ENCODE measurements around the gene IZUMO1.
A peak's percentile ranks its signal among the peaks of the same experiment; 100 is the strongest.

IZUMO1 gene

DNA sequence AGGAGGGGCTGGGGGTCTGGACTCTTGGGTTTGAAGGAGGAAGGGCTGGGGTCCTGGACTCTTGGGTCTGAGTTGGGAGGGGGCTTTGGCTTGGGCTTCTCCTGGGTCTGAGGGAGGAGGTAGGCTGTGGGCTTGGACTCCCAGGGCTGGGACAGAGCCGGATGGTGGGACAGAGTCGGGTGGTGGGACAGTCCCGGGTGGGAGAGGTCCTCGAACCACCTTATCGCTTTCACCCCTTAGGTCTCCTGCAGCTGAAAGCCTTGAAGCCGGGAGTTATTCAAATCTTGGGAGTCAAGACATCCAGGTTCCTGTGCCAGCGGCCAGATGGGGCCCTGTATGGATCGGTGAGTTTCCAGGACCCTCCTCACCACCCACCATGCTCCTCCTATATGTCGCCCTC lies 10.0 kb upstream of the IZUMO1 start:
- DNase-seq: no peak

DNA sequence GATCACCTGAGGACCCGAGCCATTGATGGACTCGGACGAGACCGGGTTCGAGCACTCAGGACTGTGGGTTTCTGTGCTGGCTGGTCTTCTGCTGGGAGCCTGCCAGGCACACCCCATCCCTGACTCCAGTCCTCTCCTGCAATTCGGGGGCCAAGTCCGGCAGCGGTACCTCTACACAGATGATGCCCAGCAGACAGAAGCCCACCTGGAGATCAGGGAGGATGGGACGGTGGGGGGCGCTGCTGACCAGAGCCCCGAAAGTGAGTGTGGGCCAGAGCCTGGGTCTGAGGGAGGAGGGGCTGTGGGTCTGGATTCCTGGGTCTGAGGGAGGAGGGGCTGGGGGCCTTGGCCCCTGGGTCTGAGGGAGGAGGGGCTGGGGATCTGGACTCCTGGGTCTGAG lies 9.5 kb upstream of the IZUMO1 start:
- no peak for DNase-seq

DNA sequence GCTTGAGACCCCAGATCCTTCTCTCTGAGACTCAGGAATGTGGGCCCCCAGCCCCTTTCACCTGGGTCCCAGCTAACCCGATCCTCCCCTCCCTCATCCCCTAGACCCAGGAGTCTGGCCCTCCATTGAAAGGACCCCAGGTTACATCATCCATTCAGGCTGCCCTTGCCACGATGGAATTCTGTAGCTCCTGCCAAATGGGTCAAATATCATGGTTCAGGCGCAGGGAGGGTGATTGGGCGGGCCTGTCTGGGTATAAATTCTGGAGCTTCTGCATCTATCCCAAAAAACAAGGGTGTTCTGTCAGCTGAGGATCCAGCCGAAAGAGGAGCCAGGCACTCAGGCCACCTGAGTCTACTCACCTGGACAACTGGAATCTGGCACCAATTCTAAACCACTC lies 9.1 kb upstream of the IZUMO1 start:
- no peak for DNase-seq

DNA sequence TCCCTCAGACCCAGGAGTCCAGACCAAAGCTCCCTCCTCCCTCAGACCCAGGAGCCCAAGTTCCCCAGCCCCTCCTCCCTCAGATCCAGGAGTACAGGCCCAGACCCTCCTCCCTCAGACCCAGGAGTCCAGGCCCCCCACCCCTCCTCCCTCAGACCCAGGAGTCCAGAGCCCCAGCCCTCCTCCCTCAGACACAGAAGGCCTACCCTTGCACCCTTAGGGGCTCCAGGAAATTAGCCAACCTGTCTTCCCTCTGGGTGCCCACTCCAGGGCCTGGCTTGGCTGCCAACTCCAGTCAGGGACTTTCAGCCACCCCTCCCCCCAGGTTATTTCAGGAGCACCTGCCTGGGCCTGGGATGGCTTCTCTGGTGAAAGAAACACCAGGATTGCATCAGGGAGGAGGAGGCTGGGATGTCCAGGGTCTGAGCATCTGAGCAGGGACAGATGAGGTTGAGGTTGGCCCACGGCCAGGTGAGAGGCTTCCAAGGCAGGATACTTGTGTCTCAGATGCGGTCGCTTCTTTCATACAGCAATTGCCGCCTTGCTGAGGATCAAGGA lies 8.5 kb upstream of the IZUMO1 start, which contains the start of gene FGF21:
FGF21 (plus strand) TSS at position 441 of the 558 bp plus-strand sequence. CDS start 713 bp downstream, outside the sequence.
- no peak for DNase-seq

DNA sequence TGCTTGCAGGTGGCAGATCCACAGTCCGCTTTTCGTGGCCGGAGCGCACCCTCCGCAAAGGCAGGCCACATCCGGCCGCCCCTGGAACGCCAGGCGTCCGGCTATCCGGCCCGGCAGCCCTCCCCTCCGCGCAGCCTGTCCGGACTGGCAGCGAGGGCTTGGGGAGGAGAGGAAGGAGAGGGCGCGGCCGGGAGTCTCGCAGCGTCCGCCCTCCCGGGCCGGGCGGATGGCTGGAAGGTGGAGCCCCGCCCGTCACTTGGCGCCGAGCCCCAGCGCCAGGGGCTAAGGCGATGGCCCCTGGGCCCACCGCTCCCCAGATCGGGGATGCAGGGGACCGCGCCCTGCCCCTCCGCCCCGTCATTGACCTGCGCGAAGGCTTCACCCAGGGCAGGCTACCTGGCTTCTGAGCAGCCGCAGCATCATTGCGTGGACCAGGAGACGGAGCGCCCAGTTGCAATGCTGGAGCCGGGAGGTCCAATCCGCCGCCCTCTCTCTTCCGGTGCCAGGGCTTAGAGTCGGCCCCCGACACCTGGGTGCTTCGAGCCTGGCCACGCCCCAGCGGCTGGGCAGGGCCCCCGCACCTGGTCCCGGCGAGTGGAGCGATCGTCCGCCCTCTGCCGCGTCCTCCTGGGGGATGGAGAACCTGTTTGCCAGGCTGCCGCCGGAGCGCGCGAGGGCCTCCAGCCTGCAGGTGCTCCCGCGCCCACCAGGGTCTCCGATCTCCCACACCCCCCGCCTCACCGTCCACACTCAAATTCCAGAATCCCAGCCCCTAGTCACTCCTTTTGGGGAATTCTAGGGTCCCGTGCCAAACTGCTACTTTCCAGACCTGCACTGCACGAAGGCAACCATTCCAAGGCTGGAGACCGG lies 6.0 kb upstream of the IZUMO1 start, which contains the start of gene FUT1:
FUT1 (minus strand) TSS at position 146 of the 870 bp plus-strand sequence. CDS start 1,360 bp downstream, outside the sequence.
- peak; percentile 56 for DNase-seq

DNA sequence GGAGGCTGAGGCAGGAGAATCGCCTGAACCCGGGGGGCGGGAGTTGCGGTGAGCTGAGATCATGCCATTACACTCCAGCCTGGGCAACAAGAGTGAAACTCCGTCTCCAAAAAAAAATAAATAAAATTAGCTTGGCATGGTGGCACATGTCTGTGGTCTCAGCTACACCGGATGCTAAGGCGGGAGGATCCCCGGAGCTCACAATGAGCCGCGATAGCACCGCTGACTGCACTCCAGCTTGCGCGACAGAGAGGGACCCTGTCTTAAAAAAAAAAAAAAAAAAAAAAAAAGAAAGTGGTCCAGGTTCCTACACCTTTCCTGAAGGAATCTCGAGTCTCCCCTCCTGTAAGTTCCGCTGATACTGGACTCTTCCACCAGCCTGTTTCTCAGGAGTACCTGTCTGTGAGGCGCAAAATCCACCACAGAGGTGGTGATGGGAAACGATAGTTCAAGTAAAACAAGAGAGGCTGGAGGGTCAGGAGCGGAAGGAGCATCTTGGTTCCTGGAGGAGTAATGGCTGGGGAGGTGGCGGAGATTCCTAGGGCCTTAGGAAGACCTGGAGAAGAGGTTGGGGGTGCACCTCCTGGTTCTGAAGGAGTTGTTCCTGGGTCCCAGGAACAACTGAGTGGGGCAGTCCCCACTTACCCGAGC lies 5.3 kb upstream of the IZUMO1 start:
- DNase-seq: no peak

DNA sequence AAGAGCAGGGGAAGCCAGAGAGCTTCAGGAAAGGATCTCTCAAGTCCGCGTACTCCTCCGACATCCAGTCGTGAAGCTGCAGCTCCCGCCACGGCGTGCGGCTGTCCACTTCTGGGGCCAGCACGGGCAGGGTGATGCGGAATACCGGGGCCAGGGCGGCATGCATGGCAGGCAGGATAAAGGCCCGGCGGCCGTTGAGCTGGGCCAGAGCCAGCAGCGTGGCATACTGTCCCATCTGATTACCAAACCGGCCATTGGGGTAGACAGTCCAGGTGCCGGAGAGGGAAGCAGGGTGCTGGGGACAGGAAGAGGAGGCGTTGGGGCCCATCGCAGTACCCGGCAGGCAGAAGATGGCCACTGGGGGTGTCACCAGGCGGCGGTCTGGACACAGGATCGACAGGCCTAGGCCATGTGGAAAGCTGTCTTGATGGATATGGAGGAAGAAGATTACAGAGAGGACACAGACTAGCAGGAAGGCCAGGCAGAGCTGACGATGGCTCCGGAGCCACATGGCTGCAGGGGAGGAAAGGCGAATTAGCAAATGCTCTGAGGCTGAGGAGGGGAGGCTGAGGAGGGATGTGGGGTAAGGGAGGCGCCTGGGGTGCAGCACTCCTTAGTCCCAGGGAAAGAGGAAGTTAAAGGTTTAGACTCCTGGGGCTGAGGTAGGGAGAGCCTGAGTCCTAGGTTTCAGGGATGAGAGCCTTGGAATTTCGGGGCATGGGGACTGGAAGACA lies 4.2 kb upstream of the IZUMO1 start:
- DNase-seq: peak; percentile 15

DNA sequence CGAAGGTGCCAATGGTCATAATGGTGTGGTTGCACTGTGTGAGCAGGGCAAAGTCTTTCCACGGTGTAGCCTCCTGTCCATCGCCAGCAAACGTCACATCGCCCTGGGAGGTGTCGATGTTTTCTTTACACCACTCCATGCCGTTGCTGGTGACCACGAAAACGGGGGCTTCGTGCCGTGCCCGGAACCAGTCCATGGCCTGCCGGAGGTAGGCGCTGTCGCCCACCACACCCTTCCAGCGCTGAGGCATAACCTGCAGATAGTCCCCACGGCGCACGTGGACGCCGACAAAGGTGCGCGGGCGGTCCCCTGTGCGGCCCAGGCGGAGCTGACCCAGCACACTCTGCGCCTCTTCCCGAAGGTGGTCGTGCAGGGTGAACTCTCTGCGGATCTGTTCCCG lies 3.6 kb upstream of the IZUMO1 start:
- no peak for DNase-seq

DNA sequence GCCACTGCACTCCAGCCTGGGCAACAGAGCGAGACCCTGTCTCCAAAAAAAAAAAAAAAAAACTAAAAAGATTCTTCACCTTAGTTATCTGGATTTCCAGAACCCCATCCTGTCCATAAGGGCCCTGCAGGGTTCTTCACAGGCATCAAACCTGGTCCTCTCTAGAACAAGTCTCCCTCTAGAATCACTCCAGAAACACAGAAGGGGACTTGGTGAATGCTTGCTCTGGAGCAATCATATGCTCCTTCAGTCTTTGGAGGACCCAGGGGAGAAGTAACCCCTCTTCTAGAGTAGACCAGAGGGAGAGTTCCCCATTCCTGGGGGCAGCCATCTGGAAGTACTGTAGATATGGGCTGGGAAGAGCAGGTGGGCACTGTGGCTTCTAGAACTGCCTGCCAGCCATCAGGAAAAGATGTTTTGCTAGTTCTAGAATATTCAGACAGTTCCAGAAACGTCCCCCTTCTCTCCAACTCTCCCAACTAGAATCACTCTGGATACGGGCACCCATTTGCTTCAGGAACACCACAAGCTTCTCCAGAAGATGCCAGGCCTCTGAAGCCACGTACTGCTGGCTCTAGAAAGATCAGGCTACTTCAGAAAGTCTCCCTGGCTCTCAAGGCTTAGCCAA lies 3.0 kb upstream of the IZUMO1 start:
- no peak for DNase-seq

DNA sequence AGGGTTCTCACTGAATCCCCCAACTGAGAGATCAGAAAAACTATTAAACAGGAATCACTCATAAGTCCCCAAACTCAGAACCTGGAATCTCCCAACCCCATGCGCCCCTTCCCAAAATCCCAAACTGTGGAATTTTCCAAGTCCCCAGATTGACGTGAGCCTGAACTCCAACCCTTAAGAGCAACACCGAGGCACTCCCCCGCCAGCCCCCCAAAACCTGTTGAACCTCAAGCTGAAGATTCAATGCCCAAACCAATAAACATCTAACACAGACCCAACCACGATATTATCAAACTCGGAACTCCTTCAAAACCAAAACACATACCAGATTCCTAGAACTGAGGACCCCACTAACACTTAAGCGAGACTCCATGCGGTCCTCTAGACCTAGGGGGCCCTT lies 599 bp downstream of the IZUMO1 start:
- peak; percentile 4 for DNase-seq

DNA sequence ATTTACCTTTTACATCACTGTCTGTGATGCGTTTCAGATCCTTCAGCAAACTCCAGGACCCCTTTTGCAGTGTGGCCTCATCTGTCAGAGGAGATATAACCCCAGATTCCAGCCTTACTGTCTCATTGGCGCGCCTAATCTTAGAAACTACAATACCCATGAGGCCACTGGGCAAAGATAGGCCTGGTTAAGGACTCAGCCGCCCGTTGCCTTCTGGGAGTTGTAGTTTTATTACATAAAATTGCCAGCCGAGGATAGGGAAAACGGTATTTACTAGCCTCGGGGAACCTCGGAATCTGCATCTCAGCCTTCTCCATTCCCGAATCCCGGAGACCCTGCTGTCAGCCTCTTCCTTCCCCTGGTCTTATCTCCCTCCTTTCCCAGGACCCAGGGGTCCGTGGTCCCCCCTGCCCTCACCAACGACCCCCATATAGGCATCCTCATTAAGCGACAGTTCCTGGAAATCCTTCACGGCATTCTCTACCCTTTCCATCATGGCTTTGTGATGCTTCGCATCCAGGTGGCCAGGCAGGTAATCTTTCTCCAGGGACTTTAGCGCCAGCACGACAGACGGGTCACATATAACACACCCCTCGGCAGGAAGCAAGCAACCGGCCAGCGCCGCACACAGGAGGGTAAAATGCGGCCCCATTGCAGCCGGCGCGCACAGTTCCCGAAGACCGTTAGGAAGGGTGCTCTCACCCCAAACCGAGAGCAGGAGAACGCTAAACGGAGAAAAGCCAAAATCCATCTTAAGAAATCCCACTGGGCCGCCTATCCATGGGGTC lies 1.3 kb downstream of the IZUMO1 start:
- DNase-seq: peak; percentile 58

DNA sequence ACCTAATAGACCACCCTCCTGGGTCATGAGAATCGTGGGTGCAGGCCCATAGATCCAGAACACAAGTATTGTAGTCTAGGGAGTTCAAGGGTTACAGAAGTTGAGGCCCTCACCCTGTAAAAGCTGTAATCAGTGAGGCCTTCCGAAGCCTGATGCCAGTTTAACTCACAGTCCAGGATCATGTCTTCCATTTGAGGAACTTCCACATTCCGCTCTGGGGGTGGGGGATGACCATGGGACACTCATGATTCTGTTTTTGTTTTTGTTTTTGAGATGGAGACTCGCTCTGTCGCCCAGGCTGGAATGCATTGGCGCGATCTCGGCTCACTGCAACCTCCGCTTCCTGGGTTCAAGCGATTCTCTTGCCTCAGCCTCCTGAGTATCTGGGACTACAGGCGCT lies 4.6 kb downstream of the IZUMO1 start:
- DNase-seq: no peak

DNA sequence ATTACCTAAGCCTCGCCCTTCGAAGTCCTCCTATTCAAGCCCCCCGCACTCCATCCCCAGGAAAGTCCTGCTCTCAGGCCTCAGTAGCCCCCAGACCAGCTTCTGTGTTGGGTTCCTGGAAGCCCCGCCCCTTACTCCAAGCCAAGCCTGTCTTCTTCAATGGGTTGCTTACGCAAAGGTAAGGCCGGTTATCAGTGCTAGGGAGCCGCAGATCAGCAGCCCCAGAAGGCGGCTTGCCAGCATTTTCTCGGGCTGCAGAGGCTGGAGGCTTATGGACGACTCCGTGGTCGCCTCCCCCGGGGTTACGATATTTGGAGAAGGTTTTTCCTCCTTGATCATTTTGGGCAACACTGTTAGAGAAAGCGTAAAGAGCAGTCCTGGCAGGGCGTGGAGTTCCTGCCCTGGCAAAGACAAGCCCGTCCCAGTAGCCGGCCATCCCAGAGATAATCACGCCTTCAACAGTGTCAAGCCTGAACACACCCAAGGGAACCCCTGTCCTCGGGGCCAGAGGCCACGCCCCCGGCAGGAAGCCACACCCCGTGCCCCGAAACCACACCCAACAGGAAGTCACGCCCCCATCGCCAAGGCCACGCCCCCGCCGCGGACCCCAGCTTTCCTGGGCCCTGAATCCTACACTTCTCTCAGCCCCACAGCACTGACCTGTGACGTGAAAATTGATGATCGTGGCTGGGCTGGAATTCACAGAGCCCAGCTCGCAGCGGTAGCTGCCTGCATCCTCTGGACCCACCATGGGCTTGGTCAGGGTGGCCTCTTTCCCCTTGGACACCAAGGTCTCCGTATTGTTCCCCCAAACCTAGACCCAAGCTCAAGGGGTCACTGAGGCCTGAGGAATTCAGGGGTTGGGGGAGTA lies 5.3 kb downstream of the IZUMO1 start:
- peak; percentile 16 for DNase-seq

DNA sequence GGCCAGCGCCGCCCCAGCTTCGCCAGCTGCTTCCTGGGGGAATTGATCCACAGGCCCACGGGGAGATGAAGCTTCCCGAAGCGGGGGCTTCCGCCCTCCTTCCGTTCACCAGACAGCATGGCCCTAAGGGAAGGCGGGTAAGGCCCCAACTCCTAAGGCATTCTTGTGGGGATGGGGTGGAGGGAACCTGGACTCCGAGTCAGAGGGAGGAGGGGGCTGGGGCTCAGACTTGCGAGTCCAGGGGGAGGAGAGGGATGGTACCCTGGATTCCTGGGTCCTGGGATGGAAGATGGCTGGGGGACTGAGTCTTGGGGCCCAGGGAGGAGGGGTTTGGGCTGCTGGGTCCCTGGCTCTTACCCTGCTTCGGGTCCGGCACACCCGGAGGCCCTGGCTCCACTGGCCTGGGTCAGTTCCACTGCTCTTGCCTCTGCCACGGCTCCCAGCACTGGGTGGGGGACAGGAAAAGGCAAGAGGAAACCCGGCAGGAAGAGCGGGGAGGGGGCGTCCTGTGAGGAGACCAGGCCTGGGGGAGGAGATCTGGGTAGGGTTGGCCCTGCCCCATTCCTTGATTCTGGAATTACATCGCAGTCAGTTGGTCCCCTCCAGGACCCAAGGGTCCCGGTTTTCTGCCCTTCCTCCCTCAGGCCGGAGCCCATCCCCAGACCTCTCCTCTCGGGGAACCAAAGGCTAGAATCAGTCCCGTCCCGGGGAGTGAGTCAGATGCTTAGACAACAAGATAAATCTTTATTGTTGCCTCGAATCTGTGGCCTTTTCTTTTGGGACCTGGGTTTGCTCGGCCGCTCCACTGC lies 6.3 kb downstream of the IZUMO1 start, which contains the start of gene RASIP1:
RASIP1 (minus strand) TSS at position 447 of the 809 bp plus-strand sequence; CDS start at position 119, 328 bp downstream.
- DNase-seq: peak; percentile 51

DNA sequence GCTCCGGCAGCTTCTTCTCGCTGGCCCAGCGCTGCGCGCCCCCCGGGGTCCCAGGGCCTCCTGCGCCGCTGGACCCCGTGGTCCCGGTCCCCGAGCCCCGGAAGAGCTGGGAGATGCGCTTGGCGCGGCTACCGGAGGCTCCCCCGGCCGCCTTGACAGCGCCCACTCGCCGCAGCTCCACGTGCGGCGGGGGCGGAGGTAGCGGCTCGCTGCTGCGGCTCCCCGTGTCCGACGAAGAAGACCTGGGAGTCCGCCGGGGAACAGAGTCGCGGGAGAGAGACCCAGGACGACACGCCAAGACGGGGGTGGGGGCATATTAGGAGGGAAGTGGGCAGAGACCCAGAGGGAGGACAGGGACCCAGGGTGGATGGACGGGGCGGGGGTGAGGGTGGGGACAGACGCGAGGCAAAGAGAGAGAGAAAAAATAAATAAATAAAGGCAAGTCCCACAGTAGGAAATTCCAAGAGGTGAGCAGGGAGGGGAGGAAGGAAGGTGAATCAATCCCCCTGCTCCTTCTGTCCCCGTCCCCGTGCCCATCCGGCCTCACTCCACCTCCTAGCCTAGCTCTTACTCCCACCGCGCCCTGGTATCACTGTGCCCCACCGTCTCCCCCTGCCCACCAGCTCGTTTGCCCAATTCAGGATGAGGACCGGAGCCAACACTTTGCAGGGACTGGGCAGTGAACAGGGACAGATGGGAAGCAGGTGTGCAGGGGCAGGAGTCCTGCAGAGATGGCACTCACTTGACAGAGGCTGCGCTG lies 7.1 kb downstream of the IZUMO1 start:
- DNase-seq: no peak

DNA sequence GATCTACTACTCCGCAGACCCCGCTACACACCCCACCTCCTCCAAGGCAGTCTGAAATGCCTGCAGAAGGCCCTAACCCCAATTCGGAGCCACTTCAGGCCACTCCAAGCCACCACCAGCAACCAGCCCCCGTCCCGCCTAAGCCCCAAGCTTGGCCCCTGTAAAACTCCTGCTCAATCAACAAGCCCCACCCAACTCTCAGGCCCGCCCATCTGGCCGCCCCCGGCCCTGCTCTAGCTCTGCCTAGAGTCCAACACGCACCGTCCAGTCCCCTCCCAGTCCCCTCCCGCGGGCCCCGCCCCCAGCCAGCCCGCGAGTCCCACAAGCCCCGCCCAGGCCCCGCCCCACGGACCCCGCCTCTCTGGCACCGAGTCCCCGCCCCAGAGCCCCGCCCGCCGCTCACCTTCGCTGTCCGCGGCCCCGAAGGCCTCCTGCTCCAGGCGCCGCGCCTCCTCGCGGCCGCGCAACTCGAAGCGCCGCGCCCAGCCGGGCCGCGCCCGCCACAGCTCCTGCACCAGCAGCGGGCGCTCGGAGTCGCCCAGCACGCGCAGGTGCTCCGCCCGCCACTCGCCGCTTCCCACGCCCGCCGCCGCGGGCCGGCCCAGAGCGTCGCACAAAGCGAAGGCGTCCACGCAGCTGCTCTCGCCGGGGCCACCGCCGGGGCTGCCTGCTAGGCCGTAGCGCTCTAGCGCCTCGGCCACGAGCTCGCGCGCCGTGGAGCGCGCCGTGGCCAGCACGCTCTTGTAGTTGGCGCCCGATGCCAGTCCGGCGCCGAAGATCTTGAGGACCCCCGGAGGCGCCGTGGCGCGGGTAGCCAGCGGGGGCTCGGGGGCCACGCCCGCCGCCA lies 7.9 kb downstream of the IZUMO1 start:
- DNase-seq: peak; percentile 97

DNA sequence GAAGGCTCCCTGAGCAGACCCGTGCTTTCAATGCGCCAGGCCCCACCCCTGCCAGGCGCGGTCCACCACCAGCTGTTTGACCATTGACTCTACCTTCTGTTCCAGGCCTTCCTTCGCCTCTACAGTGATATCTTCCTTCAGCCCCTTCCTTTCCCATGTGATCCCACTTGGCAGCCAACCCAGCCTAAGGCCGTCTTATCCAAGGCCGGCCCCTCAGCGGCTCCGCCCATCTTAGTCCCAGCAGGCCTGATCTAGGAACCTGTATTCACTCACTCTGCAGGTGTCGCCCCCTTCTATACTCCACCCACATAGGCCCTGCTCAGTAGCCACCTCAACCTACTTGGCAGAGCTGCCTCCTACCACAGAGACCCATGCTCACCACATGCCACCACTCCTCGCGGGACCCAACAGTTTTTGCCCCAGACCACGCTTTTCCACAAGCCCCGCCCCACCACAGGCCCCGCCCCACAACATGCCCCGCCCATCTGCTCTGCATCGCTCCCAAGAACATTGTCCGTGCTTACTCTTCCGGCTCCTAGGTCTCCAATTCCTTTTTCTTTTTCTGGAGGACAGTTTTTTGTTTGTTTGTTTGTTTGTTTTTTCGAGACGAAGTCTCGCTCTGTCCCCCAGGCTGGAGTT lies 9.2 kb downstream of the IZUMO1 start:
- DNase-seq: peak; percentile 56

Measured in right hindlimb (tissue), 1 donor.